NB4 (cell line): ENCODE measurements around the gene SKOR1.

Source experiments
- CTCF ChIP-seq: IDR thresholded peaks from one replicate; pipeline ENCODE4 v1.5.1; 2012; ENCODE audit warnings: low read depth, low read length
- MAX ChIP-seq: IDR thresholded peaks from 2 replicates; pipeline ENCODE4 v1.6.1; 2011; ENCODE audit warnings: low read depth, low read length
- MYC ChIP-seq: IDR thresholded peaks from 2 replicates; pipeline ENCODE4 v1.6.1; 2011; ENCODE audit warnings: low read depth, low read length
- POLR2A ChIP-seq: IDR thresholded peaks from 2 replicates; pipeline ENCODE4 v1.6.1; 2011; ENCODE audit warnings: mild to moderate bottlenecking; ENCODE audit not compliant: insufficient read length; ENCODE audit errors: extremely low read depth

- TF ChIP-seq CTCF (no peak), MAX (peak; percentile 95), POLR2A (no peak), MYC (peak; percentile 95)
Observed at GRCh38 chr15:67880651-67881182, 55.4 kb downstream of the SKOR1 start.
